Superior temporal gyrus (tissue), 1 donor: ENCODE data around the gene NDUFAF3.

ENCODE experiments used
- DNase-seq: peaks from one replicate; pipeline ENCODE4 v3.0.0-alpha.2; 2016; ENCODE audit errors: extremely low spot score

NDUFAF3 gene, protein sequence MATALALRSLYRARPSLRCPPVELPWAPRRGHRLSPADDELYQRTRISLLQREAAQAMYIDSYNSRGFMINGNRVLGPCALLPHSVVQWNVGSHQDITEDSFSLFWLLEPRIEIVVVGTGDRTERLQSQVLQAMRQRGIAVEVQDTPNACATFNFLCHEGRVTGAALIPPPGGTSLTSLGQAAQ

DNA sequence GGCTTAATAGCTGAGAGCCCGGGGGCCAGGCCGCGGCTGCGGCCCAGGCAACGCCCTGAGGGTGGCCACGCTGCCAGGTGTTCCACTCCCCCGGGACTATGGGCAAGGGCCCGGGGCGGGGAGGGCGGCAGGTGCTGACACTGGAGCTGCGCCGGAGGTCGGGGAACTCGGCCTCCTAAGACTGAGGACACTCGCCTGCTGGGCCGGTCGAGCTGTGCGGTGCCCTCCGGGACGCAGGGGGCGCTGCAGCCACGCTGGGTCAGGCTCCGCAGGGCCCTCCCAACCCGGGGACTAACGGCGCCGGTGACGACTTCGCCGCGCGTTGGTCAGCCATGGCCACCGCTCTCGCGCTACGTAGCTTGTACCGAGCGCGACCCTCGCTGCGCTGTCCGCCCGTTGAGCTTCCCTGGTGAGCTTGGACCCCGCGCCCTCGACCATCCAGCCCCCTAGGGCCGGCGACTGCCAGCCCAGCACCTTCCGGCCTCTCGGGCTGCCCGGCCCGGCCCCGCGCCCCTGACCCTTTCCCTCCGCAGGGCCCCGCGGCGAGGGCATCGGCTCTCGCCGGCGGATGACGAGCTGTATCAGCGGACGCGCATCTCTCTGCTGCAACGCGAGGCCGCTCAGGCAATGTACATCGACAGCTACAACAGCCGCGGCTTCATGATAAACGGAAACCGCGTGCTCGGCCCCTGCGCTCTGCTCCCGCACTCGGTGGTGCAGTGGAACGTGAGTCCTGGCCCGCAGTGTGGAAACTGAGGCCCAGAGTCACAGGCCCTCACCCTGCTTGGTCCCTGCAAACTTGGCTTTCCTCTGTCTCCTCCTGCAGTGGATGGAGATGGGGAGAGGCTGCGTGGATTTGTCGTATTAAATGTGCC lies at the start of gene NDUFAF3:
NDUFAF3 (plus strand) TSS at position 309 of the 875 bp plus-strand sequence; CDS start at position 333, 24 bp downstream.
- DNase-seq: peak; percentile 89

- no peak for DNase-seq
Measured at GRCh38 chr3:48974076-48974864, 47.7 kb upstream of the NDUFAF3 start.

DNA sequence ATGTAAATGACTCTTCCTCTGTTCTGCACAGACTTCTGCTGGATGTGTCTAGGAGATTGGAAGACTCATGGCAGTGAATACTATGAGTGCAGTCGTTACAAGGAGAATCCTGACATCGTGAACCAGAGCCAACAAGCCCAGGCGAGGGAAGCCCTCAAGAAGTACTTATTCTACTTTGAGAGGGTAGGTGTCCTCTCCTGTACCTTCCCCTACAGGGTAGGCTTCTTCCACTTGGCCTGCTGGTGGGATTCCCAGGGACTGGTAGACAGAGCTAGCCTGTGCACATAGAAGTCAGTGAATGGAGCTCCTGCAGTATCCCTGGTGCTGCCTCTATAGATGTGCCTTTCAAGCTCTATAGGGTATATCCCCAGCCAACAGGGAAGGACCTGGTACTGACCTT lies 42.5 kb upstream of the NDUFAF3 start:
- no peak for DNase-seq

DNA sequence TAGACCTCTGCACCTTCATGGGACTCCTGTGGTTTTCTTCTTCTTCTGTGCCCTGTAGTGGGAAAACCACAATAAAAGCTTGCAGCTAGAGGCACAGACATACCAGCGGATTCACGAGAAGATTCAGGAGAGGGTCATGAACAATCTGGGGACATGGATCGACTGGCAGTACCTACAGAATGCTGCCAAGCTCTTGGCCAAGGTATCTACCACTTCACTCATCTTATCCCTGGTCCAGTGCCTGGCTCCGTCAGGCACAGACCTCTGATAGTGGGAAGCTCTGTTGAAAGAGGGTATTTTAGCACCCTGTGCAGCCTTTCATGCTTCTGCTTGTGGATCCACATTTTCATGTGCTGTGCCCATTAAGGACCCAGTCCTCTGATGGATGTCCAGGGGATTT lies 41.6 kb upstream of the NDUFAF3 start:
- DNase-seq: no peak

DNA sequence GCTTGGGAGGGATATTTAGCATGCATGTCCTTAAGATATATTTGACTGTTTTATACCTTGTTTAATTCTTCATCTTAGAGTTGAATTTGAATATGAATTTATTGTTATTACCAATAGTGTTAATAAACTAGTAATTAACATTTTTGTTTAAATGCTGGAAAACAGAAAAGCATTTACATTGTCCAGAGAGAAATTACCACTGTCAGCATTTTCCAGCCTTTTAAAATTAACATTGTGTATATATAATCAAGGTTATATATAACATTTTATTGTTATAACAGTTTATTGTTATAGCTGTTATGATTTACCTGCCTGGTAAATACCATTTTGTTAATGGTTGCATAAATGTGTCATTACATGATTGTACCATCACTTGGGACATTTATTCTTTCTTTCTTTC lies 39.9 kb upstream of the NDUFAF3 start:
- DNase-seq: no peak

GRCh38 chr3:48982686-48983085 lies 39.2 kb upstream of the NDUFAF3 start:
- no peak for DNase-seq

- no peak for DNase-seq
Measured at GRCh38 chr3:48983096-48983495, 38.8 kb upstream of the NDUFAF3 start.

DNA sequence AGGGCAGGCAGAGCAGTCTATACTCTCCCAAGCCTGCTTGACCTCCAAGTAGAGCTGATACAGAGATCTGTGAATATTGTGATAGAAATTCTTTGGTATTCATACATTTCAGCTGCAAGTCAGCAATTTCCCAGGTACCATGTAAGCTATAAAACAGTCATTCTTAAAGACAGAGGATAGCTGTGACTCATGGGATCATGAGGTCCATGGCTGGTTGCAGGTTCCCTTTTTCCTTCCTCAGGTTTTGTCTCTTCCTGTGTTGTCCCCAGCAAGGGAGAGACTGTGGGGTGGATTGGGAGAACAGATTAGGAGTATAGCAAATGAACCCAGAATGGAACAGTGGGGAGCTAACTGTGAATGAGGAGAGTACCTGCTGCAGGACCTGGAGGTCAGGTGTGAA lies 37.3 kb upstream of the NDUFAF3 start:
- DNase-seq: no peak

GRCh38 chr3:48985831-48986376 lies 36.0 kb upstream of the NDUFAF3 start:
- DNase-seq: no peak

GRCh38 chr3:48989126-48989795 lies 32.7 kb upstream of the NDUFAF3 start:
- DNase-seq: no peak

GRCh38 chr3:48989796-48990635 lies 31.9 kb upstream of the NDUFAF3 start, which contains the start of gene P4HTM:
Gene P4HTM, plus strand, starts transcription at chr3:48990241. Its CDS starts 16 bp downstream, at chr3:48990257.
- DNase-seq: peak; percentile 87

GRCh38 chr3:48990636-48991469 lies 31.1 kb upstream of the NDUFAF3 start:
- peak; percentile 67 for DNase-seq

DNA sequence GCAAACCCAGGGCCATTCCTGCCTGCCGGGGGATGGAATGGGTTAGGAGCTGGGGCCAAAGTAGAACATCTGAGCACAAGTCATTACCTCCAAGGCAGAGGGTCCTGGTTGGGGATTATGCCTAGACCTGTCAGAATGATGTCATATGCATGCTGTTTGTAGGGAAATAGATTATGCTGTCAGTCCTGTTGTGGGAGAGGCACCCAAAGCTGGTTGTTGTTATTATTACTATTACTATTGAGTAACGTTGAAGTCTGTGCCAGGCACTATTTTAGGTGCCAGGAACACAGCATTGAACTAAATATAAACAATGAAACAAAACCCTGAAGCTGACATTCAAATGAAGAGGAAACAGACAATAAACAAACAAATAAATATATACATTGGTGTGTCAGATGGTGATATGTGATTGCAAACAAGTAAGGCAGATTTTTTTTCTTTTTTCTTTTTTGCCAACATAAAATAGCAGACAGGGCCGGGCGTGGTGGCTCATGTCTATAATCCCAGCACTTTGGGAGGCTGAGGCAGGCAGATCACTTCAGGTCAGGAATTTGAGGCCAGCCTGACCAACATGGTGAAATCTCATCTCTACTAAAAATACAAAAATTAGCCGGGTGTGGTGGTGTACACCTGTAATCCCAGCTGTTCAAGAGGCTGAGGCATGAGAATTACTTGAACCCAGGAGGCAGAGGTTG lies 29.9 kb upstream of the NDUFAF3 start:
- DNase-seq: no peak

GRCh38 chr3:48993834-48994233 lies 28.1 kb upstream of the NDUFAF3 start:
- DNase-seq: no peak

DNA sequence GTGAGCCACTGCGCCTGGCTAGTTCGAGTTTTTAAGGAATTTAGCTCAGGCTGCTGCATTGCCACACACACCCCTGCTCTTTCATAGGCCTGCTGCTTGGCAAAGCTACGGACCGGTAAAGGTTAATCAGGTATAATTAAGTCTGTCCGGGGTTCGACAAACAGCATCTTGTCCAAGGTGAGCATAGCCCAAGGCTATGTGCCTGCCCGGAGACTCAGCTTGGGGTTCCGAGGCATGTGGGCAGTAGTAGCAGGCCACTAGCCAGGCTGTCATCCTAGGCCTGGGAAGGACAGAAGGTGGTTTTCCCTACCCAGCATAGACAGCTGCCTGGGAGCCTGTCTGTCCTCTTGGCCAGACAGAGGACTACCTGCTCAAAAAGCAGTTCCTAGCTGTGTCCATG lies 25.3 kb upstream of the NDUFAF3 start:
- no peak for DNase-seq

DNA sequence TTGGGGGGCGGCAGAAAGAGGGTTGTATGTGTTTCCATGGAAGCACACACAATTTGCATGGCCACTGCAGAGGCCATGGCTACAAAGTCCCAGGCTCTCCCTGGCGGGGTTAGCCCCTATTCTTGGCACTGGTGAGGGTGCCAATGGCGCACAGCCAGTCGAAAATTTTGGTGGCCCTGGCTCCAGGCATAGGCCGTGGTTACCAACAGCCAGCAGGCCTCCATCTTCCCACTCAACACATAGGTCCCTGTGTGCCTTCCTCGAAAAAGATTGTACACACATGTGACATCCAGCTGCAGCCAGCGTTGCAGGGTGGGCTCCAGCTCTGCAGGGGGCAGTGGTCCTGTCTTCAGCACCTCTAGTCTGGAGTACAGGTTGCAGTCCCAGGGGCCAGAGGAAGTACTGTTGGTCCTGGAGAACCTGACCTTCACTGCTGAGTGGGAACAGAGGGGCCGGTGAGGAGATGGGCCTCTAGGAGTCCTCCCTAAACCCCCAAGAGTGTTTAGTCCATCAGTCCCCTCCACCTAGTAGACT lies 24.8 kb upstream of the NDUFAF3 start:
- DNase-seq: no peak

GRCh38 chr3:48997714-48998637 lies 23.9 kb upstream of the NDUFAF3 start:
- DNase-seq: no peak
